Measurements from ENCODE around the gene PPP2R1B.

DNA sequence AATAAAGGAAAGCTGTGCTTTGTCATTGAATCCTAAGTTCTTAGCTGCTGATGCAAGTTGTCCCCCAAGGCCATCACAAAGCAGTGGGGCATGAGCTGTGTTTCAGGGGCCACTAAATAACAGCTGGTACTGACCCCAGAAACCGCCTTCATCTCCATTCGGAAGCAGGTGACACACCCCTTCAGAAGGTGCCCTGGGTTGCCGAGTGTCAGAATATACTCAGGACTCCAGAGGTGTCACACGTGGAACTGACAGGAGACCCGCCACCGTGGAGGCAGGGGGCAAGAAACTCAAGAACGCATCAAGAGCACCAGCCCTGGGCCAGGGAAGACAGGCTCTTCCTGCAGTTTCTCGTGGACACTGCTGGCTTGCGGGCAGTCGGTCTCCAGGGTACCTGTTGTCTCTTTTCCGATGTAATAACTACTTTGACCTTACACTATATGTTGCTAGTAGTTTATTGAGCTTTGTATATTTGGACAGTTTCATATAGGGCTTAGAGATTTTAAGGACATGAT is 41.5 kb downstream of the PPP2R1B start:
- TF ChIP-seq, protein P1, sequence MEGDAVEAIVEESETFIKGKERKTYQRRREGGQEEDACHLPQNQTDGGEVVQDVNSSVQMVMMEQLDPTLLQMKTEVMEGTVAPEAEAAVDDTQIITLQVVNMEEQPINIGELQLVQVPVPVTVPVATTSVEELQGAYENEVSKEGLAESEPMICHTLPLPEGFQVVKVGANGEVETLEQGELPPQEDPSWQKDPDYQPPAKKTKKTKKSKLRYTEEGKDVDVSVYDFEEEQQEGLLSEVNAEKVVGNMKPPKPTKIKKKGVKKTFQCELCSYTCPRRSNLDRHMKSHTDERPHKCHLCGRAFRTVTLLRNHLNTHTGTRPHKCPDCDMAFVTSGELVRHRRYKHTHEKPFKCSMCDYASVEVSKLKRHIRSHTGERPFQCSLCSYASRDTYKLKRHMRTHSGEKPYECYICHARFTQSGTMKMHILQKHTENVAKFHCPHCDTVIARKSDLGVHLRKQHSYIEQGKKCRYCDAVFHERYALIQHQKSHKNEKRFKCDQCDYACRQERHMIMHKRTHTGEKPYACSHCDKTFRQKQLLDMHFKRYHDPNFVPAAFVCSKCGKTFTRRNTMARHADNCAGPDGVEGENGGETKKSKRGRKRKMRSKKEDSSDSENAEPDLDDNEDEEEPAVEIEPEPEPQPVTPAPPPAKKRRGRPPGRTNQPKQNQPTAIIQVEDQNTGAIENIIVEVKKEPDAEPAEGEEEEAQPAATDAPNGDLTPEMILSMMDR (IDR thresholded peaks at IDR 0.05), result no peak
- TF ChIP-seq POLR2A (IDR thresholded peaks at IDR 0.05), result no peak
